Activated CD4-positive, alpha-beta T cell treated with anti-CD3 and anti-CD28 coated beads, Interleukin-2, amount 10 ng/mL, durations not matched to agents 7 days and 5 days (primary cell): ENCODE data around the gene ZNF175. TPM values are rescaled to one million over a fixed set of nuclear protein-coding genes. Genes with fewer than 3 reads are reported as not detected.
A peak's percentile ranks its signal among the peaks of the same experiment; 100 is the strongest.

Experiments used
- CTCF ChIA-PET: fragments of 350-600 bp; sonication (Branson Sonifier 250); formaldehyde crosslinking; loops from one replicate; lab custom pipeline; 2021; ENCODE audit warnings: antibody characterized with exemption; lab: Charles Lee
- POLR2A ChIA-PET: fragments of 350-600 bp; sonication (Branson Sonifier 250); formaldehyde crosslinking; loops from one replicate; lab custom pipeline; 2021; ENCODE audit warnings: antibody characterized with exemption; lab: Charles Lee
- DNase-seq: peaks from one replicate; pipeline ENCODE4 v3.0.0-alpha.2; 2020
- H3K27ac Mint-ChIP-seq: one replicate; pipeline ENCODE4 v1.8.0; 2021; ENCODE audit warnings: mild to moderate bottlenecking, moderate library complexity, mixed read lengths
- H3K27me3 Mint-ChIP-seq: one replicate; pipeline ENCODE4 v1.8.0; 2021; ENCODE audit warnings: mixed read lengths
- H3K36me3 Mint-ChIP-seq: one replicate; pipeline ENCODE4 v1.8.0; 2021; ENCODE audit warnings: low read depth, mixed read lengths
- H3K4me1 Mint-ChIP-seq: one replicate; pipeline ENCODE4 v1.8.0; 2021; ENCODE audit warnings: mixed read lengths
- H3K4me3 Mint-ChIP-seq: one replicate; pipeline ENCODE4 v1.8.0; 2021; ENCODE audit warnings: mild to moderate bottlenecking, moderate library complexity, mixed read lengths
- H3K9me3 Mint-ChIP-seq: one replicate; pipeline ENCODE4 v1.8.0; 2021; ENCODE audit warnings: mixed read lengths
- total RNA-seq, 2 experiments: library from RNA; stranded (reverse); gene quantifications; one replicate each; pipeline ENCODE4 v1.2.3, GENCODE V29; 2021

Gene ZNF175
- total RNA-seq, 2 experiments from 2014 or later, result 7.3 to 7.4 TPM

DNA sequence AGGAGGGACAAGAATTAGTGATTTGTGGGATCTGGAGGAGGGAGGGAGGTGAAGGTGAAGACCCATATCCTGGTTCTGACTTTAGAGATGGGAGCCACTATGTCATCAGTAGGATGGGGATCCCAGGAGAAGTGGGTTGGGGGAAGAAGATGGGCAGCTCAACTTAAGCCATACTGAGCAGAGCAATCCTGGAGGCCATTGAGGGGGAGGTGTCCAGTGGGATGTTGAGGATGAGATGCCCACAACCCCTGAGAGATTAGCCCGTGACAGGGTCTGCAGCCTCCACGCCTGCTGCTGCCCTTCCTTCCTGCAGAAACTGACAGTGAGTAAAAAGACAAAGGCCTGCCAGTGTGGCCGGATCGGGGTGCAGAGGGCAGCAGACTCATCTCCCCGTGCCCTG lies 28.4 kb upstream of the ZNF175 start:
- H3K36me3 Mint-ChIP-seq, result no peaks in the 10 kb centered on the region
- no peaks in the 10 kb centered on the region for H3K9me3 Mint-ChIP-seq
- H3K4me3 Mint-ChIP-seq, result no peak overlapping the region
- H3K4me1 Mint-ChIP-seq, result peaks cover 18% of the 10 kb centered on the region
- DNase-seq, result no peak
- H3K27me3 Mint-ChIP-seq, result peaks cover 19% of the 10 kb centered on the region
- POLR2A ChIA-PET, result no interaction called here
- CTCF ChIA-PET, result no interaction called here
- no peak overlapping the region for H3K27ac Mint-ChIP-seq

DNA sequence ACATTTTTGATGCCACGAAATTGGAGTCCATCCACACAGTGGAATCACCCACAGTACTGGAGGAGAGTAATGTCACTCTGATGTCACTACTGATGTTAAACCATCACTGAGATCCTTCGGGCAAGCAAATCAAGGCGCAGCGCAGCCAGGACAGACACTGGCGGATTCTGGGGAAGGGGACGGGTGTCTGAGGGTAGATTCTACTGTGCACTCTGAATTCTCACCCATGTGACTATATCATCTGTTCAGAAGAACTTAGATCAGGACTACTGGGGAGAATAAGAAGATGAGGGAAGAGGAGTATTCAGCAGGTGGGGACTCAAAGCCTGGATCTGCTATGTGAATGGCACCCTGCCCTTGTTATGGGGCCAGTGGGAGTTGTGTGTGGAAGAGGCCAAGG lies 27.0 kb upstream of the ZNF175 start:
- POLR2A ChIA-PET, result no interaction called here
- H3K27ac Mint-ChIP-seq, result no peak overlapping the region
- DNase-seq, result no peak
- H3K36me3 Mint-ChIP-seq, result no peaks in the 10 kb centered on the region
- H3K9me3 Mint-ChIP-seq, result no peaks in the 10 kb centered on the region
- H3K4me1 Mint-ChIP-seq, result peaks cover 30% of the 10 kb centered on the region
- CTCF ChIA-PET, result no interaction called here
- peaks cover 11% of the 10 kb centered on the region for H3K27me3 Mint-ChIP-seq
- no peak overlapping the region for H3K4me3 Mint-ChIP-seq

DNA sequence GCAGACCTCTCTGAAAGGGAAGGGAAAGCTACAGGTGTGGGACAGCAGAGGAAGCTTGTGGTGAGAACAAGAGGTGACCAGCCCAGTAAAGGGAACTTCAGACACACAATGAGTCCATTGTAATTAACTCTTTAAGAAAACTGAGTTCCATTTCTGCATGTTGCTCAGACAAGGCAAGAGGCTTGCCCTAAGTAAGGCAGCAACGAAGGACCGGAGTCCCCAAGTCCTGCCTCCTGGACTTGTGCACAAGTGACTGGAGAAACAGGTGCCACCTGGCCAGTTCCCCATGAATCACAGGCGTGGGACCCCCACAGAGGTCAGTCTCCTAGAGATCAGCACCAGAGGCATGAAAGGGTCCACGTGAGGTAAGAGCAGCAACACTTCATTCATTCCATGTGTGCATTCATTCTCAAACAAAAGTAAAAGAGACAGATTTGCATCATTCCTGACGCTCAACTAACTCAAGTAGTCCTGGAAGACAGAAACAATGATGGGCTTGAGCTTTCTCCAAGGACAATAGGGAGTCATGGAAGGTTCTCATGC lies 24.9 kb upstream of the ZNF175 start:
- peaks cover 46% of the 10 kb centered on the region for H3K4me1 Mint-ChIP-seq
- ChIA-PET POLR2A (no interaction called here), CTCF (interaction anchor here (1.3 kb wide), 1 partner anchor 11 kb away, joined by 3 read pairs; no protein-coding TSS in a partner anchor)
- peaks cover 2% of the 10 kb centered on the region for H3K36me3 Mint-ChIP-seq
- H3K27me3 Mint-ChIP-seq, result peaks cover 9% of the 10 kb centered on the region
- no peak overlapping the region for H3K4me3 Mint-ChIP-seq
- H3K9me3 Mint-ChIP-seq, result no peaks in the 10 kb centered on the region
- peak overlapping the region; percentile 79 for H3K27ac Mint-ChIP-seq
- DNase-seq, result no peak

DNA sequence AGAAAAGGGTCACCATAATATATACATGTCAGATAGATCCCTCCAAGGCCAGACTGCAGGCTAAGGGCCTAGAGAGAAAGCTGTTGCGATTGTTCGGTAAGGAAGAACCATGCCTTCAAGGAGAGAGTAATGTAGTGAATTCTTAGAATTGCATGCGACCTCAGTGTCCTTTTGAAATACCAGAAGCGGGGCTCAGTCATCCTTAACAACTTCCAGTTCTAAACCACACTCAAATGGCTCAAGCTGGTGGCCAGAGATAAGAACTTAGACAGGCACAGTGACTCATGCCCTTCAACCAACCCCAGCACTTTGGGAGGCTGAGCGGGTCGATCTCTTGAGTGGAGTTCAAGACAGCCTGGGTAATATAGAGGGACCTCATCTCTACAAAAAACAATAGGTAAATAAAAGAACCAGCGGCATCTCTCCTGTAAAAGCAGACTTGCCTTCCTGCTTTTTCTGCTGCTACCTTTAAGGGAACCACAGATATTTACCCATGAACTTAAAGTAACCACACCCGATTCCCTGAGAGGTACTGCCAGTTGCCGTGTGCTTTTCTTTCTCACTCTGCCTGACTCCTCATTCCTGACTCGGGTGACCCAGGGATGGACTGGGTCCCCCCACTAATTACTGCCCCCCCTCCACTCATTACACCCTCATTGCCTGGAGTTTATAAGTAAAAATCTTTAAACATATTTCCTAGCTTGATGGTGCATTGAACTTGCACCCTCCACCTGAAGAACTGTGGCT lies 24.3 kb upstream of the ZNF175 start:
- peaks cover 53% of the 10 kb centered on the region for H3K4me1 Mint-ChIP-seq
- peak; percentile 13 for DNase-seq
- H3K9me3 Mint-ChIP-seq, result no peaks in the 10 kb centered on the region
- peak overlapping the region; percentile 79 for H3K27ac Mint-ChIP-seq
- peaks cover 6% of the 10 kb centered on the region for H3K27me3 Mint-ChIP-seq
- POLR2A ChIA-PET, result no interaction called here
- CTCF ChIA-PET, result interaction anchor here (1.3 kb wide), 1 partner anchor 11 kb away, joined by 3 read pairs; no protein-coding TSS in a partner anchor
- H3K4me3 Mint-ChIP-seq, result no peak overlapping the region
- peaks cover 2% of the 10 kb centered on the region for H3K36me3 Mint-ChIP-seq

DNA sequence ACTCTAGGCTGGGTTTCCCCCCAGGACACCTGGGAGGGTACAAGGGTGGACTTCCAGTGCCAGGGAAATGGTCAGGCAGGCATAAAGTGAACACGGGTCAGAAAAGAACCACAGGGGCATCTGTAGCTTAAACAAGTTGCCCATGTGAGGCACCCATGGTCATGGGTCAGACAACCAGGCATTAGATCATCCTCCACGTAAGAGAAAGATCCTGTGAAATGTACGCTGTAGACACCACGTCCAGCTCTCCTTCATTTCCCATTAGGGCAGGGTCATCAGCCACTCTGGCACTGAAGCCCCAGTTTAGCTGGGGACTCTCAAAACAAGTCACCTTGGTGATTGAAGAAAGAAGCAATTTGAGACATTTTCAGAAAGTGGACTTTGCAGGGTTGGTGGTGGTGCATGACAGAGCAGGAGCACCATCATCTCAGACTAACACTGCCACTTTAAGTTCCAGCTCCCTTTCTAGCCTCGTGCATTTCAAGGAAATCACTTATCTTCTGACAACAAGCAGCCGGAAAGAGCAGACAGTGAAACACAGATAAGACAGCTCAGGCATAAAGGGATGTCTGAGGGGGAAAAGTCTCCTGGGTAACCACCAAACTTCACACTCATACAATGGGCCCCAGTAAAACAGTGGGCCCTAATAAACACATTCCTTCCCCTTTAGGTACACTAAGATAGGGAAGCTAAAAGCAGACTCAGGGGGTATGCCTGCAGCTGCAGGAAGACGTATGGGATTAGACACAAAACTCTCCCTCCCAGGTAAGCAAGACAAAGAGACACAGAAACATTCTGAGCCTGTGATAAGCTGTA lies 23.5 kb upstream of the ZNF175 start:
- ChIA-PET CTCF (interaction anchor here (1.3 kb wide), 1 partner anchor 12 kb away, joined by 3 read pairs; no protein-coding TSS in a partner anchor), POLR2A (no interaction called here)
- no peak for DNase-seq
- Mint-ChIP-seq H3K9me3 (no peaks in the 10 kb centered on the region), H3K4me3 (no peak overlapping the region), H3K27me3 (peaks cover 7% of the 10 kb centered on the region), H3K4me1 (peaks cover 60% of the 10 kb centered on the region), H3K27ac (peak overlapping the region; percentile 79), H3K36me3 (peaks cover 2% of the 10 kb centered on the region)

DNA sequence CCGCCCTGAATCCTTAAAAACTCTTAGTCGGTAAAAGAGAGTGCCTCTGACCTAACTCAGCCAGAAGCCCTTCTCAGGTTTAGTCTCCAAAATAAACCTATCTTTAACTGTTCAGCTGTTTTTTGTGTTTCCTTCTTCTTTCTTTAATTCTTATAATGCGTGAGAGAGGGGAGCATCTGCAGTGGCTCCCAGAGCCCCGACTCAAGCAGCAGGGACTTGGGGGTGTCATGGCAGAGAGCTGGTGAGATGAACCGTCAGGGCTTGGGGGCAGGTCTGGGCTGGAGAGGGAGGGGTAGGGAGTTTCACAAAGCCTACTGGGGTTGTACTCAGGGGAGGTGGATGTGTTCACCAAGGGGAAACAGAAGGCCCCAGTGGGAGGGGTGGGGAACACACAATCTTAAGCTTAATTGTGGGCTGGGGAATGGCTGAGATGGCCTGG lies 22.9 kb upstream of the ZNF175 start:
- ChIA-PET CTCF (no interaction called here), POLR2A (no interaction called here)
- H3K27me3 Mint-ChIP-seq, result peaks cover 10% of the 10 kb centered on the region
- no peak for DNase-seq
- H3K9me3 Mint-ChIP-seq, result no peaks in the 10 kb centered on the region
- H3K27ac Mint-ChIP-seq, result peak overlapping the region; percentile 74
- H3K36me3 Mint-ChIP-seq, result peaks cover 2% of the 10 kb centered on the region
- H3K4me1 Mint-ChIP-seq, result peaks cover 64% of the 10 kb centered on the region
- no peak overlapping the region for H3K4me3 Mint-ChIP-seq

DNA sequence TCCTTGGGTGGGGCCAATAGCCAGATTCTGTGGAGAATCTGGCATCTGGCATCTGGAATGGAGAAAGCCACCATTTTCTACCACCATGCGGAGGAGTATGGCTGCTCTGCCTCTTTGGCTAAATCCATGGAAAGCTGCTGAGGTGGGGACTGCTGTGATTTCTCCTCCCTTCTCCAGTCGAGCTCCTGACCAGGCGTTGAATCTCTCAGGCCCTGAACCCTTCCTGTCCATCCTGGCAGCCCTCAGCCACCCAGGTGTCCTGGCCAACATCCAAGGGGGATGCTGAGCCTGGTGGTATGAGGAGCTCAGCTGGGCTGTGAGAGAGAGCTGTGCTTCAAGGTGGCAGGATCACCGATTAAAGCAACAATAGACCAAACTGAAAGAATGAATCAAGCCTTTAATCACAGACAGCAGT lies 22.2 kb upstream of the ZNF175 start:
- Mint-ChIP-seq H3K4me3 (no peak overlapping the region), H3K4me1 (peaks cover 64% of the 10 kb centered on the region)

DNA sequence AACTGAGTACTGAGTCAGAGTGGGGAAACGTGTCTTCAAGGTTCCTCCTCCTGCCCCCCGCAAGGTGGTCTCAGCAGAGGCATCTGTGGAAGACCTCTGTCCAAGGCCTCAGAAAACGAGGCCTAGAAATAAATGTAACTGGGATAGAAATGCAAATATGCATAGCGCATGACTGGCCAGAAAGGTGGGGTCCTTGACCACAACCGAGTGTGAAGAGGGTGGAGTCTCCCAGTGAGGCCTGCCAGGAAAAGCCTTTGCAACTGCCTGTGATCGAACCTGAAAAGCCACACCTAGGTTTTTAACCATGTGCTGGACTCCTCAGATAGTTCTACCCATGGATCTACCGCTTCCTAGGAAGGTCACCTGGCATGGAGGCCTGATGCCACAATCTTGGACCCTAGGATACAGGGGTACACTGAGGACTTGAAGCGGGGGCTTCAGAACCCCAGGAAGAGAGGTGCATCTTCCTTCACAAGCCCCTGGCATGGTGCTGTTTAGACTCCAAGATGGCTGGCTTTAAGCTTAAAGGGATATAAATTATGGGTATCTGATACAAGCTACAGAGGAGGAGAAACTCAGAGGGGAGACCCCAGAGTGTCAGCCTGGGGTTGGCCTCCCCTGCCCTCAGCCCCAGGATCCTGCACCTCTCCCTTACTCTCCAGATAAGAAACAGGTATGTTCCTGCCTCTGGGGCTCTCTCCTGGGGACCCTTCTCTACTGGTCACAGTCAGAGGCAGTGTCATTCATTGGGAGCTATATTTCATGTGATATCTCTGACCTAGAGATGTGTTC lies 21.4 kb upstream of the ZNF175 start:
- Mint-ChIP-seq H3K4me1 (peaks cover 64% of the 10 kb centered on the region), H3K27me3 (peaks cover 18% of the 10 kb centered on the region), H3K9me3 (peaks cover 5% of the 10 kb centered on the region), H3K4me3 (no peak overlapping the region), H3K27ac (peak overlapping the region; percentile 83), H3K36me3 (peaks cover 2% of the 10 kb centered on the region)
- POLR2A ChIA-PET, result no interaction called here
- DNase-seq, result no peak
- CTCF ChIA-PET, result interaction anchor here (0.7 kb wide), 1 partner anchor 315 kb away, joined by 3 read pairs; no protein-coding TSS in a partner anchor

More for the DNA sequence above, 22.2 kb upstream of the ZNF175 start:
- ChIA-PET CTCF (no interaction called here), POLR2A (no interaction called here)
- peaks cover 2% of the 10 kb centered on the region for H3K36me3 Mint-ChIP-seq
- peaks cover 11% of the 10 kb centered on the region for H3K27me3 Mint-ChIP-seq
- H3K27ac Mint-ChIP-seq, result peak overlapping the region; percentile 83
- DNase-seq, result no peak
- H3K9me3 Mint-ChIP-seq, result no peaks in the 10 kb centered on the region

DNA sequence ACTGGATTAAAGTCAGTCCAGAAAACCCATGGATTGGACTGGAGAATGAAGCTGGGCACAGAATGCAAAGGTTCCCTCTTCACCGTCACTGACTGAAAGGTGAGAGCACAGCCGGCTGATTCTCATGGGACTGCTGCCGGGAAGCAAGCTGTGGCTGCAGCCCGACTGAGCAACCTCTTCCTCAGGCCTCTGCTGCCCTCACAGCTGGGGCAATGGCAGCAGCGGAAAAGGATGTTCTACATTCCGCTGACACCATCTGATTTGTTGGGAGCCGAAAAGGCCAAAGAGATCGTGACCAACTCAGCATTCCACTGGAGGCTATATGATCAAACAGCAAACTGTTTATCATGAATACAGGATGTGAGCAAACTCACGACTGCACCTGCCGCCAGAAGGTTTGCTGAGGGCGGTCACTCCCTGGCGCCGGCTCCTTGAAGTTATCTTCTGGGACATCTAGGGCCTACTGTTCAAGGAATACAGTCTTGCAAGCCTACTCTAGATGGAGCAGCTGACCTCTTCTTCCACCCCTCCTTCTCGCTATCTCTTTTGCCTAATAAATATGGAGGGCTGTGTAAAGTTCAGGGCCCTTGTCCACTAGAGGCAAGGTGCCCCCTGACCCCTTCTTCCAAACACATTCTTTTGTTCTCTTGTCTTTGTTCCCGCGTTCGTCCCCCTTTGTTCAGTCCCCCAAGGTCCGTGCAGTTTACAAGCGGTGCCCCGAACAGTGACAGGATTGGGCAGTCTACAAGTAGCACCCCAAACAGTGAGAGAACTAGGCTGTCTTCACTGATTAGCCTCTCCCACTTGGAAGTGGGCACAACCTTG lies 20.0 kb upstream of the ZNF175 start:
- no peak for DNase-seq
- Mint-ChIP-seq H3K27me3 (peaks cover 23% of the 10 kb centered on the region), H3K4me3 (peak overlapping the region; percentile 20), H3K4me1 (peaks cover 62% of the 10 kb centered on the region), H3K9me3 (peaks cover 6% of the 10 kb centered on the region), H3K36me3 (peaks cover 2% of the 10 kb centered on the region), H3K27ac (peak overlapping the region; percentile 22)
- CTCF ChIA-PET, result no interaction called here
- POLR2A ChIA-PET, result no interaction called here

DNA sequence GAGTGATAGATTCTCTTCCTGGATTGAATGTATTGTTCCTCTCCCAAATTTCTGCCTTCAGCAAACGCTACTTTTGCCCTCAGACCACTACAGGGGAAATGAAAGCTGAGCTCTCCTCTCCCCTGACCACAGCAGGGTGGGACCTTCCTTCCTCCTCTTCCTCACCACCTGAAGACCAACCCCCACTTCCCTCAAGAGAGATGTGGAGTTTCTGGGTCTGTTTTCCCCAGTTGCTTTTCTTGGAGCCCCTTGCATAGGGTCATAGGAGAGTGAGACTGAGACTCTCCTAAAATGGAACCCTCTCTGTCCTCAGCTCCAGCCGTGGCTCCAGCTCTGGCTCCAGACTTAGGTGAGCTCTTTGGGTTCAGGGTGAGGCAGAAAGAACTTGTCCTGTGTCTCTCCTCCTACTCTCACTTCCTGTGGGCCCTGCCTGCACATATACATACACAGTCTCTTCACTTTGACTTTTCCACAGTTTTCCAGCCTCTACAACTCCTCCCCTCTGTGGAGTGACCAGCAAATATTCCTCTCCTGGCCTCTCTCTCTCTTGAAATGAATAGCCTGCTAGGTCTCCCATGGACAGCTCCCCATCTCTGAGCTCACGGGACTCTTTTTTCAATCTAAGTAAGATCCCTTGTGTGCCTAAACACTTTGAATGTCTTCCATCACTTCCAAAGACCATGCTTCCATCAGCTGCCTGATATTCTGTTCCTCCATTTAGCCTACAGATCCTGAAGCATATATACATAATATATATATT lies 19.2 kb upstream of the ZNF175 start:
- no peak for DNase-seq
- H3K4me1 Mint-ChIP-seq, result peaks cover 54% of the 10 kb centered on the region
- peaks cover 2% of the 10 kb centered on the region for H3K36me3 Mint-ChIP-seq
- peaks cover 6% of the 10 kb centered on the region for H3K9me3 Mint-ChIP-seq
- H3K27me3 Mint-ChIP-seq, result peaks cover 29% of the 10 kb centered on the region
- ChIA-PET CTCF (interaction anchor here (0.6 kb wide), 1 partner anchor 90 kb away, joined by 4 read pairs; no protein-coding TSS in a partner anchor), POLR2A (no interaction called here)
- peak overlapping the region; percentile 22 for H3K27ac Mint-ChIP-seq
- peak overlapping the region; percentile 20 for H3K4me3 Mint-ChIP-seq

DNA sequence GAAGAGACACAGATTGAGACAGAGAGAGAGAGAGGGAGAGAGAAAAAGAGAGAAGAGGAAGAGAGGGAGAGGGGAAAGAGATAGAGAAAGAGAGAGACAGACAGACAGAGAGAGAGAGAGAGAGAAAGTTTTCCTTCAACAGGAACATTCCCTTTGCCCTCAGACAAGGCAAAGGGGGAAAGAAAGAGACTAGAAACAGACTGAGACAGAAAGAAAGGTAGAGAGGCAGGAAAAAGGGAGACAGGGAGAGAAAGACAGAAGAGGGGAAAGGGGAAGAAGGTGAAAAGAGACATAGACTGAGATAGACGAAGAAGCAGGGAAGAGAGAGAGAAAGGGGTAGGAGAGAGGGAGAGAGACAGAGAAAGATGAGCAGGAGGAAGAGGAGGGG lies 18.5 kb upstream of the ZNF175 start:
- no peak for DNase-seq
- H3K27me3 Mint-ChIP-seq, result peaks cover 34% of the 10 kb centered on the region
- POLR2A ChIA-PET, result no interaction called here
- H3K27ac Mint-ChIP-seq, result no peak overlapping the region
- peaks cover 2% of the 10 kb centered on the region for H3K36me3 Mint-ChIP-seq
- H3K9me3 Mint-ChIP-seq, result peaks cover 6% of the 10 kb centered on the region
- CTCF ChIA-PET, result no interaction called here
- H3K4me1 Mint-ChIP-seq, result peaks cover 47% of the 10 kb centered on the region
- H3K4me3 Mint-ChIP-seq, result no peak overlapping the region
